CD14-positive monocyte (primary cell): ENCODE data around the gene FHIT. TPM values are rescaled to one million over a fixed set of nuclear protein-coding genes. Genes with fewer than 3 reads are reported as not detected.
A peak's percentile ranks its signal among the peaks of the same experiment; 100 is the strongest.

ENCODE experiments used
- DNase-seq, 3 donors: peaks; one replicate each; pipeline ENCODE4 v3.0.0-alpha.2; 2011 to 2022
- H2AFZ ChIP-seq: 2 replicates; pipeline ENCODE4 v1.6.0; 2012; ENCODE audit warnings: mild to moderate bottlenecking, low read depth, low read length, inconsistent platforms; ENCODE audit not compliant: insufficient read depth, poor library complexity, severe bottlenecking
- H3K27ac ChIP-seq, 2 donors: 1 replicate in 1 of 2; 2 replicates in 1 of 2; pipeline ENCODE4 v1.5.1; 2012 to 2013; ENCODE audit warnings: low read length in 2 of 2, control low read depth in 1 of 2, inconsistent platforms in 1 of 2, low read depth in 1 of 2, mild to moderate bottlenecking in 1 of 2
- H3K27me3 ChIP-seq, 2 donors: one replicate each; pipeline versions ENCODE4 v1.6.0 to v1.6.1; 2011 to 2013; ENCODE audit warnings: low read length in 2 of 2; ENCODE audit not compliant: control insufficient read depth in 2 of 2, insufficient read depth in 2 of 2
- H3K36me3 ChIP-seq, 2 donors: replicated peaks in 1 of 2; 1 replicate in 1 of 2; 2 replicates in 1 of 2; pipeline versions ENCODE4 v1.5.1 to v1.6.1; 2012 to 2013; ENCODE audit warnings: low read length in 2 of 2, control low read depth in 1 of 2, inconsistent platforms in 1 of 2, mild to moderate bottlenecking in 1 of 2; ENCODE audit not compliant: insufficient read depth in 2 of 2, control insufficient read depth in 1 of 2
- H3K4me1 ChIP-seq, 2 donors: 1 replicate in 1 of 2; 2 replicates in 1 of 2; pipeline versions ENCODE4 v1.5.1 to v1.6.1; 2012 to 2013; ENCODE audit warnings: low read length in 2 of 2, control low read depth in 1 of 2, inconsistent platforms in 1 of 2, mild to moderate bottlenecking in 1 of 2, moderate library complexity in 1 of 2; ENCODE audit not compliant: insufficient read depth in 2 of 2, control insufficient read depth in 1 of 2
- H3K4me2 ChIP-seq: replicated peaks from 2 replicates; pipeline ENCODE3; 2012; ENCODE audit warnings: low read length, moderate library complexity, mild to moderate bottlenecking; ENCODE audit not compliant: poor library complexity, severe bottlenecking; ENCODE audit errors: extremely low read depth
- H3K4me3 ChIP-seq, 3 experiments: fragments of 200-600 bp in 1 of 3; sonication (generic) in 1 of 3; replicated peaks in 1 of 3; 1 replicate in 2 of 3; 2 replicates in 1 of 3; pipeline ENCODE4 v1.5.1; 2011 to 2013; ENCODE audit warnings: low read length in 3 of 3, mild to moderate bottlenecking in 3 of 3, control low read depth in 2 of 3, low read depth in 2 of 3, inconsistent platforms in 1 of 3, moderate library complexity in 1 of 3
- H3K79me2 ChIP-seq: 2 replicates; pipeline ENCODE4 v1.6.0; 2012; ENCODE audit warnings: mild to moderate bottlenecking, control low read depth, inconsistent platforms, low read length, moderate library complexity; ENCODE audit not compliant: insufficient read depth
- H3K9ac ChIP-seq: 2 replicates; pipeline ENCODE4 v1.6.0; 2017; ENCODE audit warnings: low read length, mild to moderate bottlenecking; ENCODE audit not compliant: insufficient read depth, poor library complexity, severe bottlenecking
- H3K9me3 ChIP-seq, 2 donors: replicated peaks in 1 of 2; 1 replicate in 1 of 2; 2 replicates in 1 of 2; pipeline versions ENCODE4 v1.5.1 to v1.6.1; 2012 to 2013; ENCODE audit warnings: low read length in 2 of 2, control low read depth in 1 of 2; ENCODE audit not compliant: control insufficient read depth in 1 of 2, insufficient read depth in 1 of 2
- H4K20me1 ChIP-seq: 2 replicates; pipeline ENCODE4 v1.6.0; 2012; ENCODE audit warnings: mild to moderate bottlenecking, low read length, control low read depth, moderate library complexity; ENCODE audit not compliant: insufficient read depth
- H3K27ac Mint-ChIP-seq, 7 donors: one replicate each; pipeline ENCODE4 v1.8.0; 2020; ENCODE audit warnings: mild to moderate bottlenecking in 7 of 7, mixed read lengths in 7 of 7, moderate library complexity in 6 of 7, inconsistent platforms in 2 of 7
- H3K27me3 Mint-ChIP-seq, 3 donors: one replicate each; pipeline ENCODE4 v1.8.0; 2021 to 2022; ENCODE audit warnings: low read depth in 3 of 3, mild to moderate bottlenecking in 3 of 3, mixed read lengths in 3 of 3, moderate library complexity in 3 of 3, inconsistent platforms in 1 of 3
- H3K36me3 Mint-ChIP-seq, 2 donors: one replicate each; pipeline ENCODE4 v1.8.0; 2020; ENCODE audit warnings: mixed read lengths in 2 of 2, inconsistent platforms in 1 of 2, mild to moderate bottlenecking in 1 of 2
- H3K4me1 Mint-ChIP-seq: one replicate; pipeline ENCODE4 v1.8.0; 2020; ENCODE audit warnings: mild to moderate bottlenecking, mixed read lengths
- H3K4me3 Mint-ChIP-seq, 2 donors: one replicate each; pipeline ENCODE4 v1.8.0; 2020; ENCODE audit warnings: mild to moderate bottlenecking in 2 of 2, mixed read lengths in 2 of 2, moderate library complexity in 1 of 2
- H3K9me3 Mint-ChIP-seq, 7 donors: one replicate each; pipeline ENCODE4 v1.8.0; 2020 to 2022; ENCODE audit warnings: mixed read lengths in 7 of 7, mild to moderate bottlenecking in 6 of 7, moderate library complexity in 6 of 7, inconsistent platforms in 2 of 7
- WGBS: methylation state at CpG from one replicate; pipeline ENCODE4 v1.1.5; 2013; ENCODE audit warnings: missing lambda C conversion rate; ENCODE audit not compliant: insufficient coverage; 5-methylcytosine and 5-hydroxymethylcytosine counted together
- intact Hi-C, 2 donors: fragments of 100-400 bp; cut with micrococcal nuclease; formaldehyde crosslinking; loops; one replicate each; pipeline versions ENCODE4 v1.15.0 to v1.15.1; 2023
- polyA plus RNA-seq, 3 donors: library from polyadenylated mRNA; depleted of rRNA in 1 of 3; unstranded in 2 of 3; stranded (reverse) in 1 of 3; fragments of 300-500 nt in 2 of 3; fragments of >200 nt in 1 of 3; fragmentation: Illumina TruSeq in 2 of 3; gene quantifications; 1 replicate in 2 of 3; 2 replicates in 1 of 3; pipeline ENCODE4 v1.2.3, GENCODE V29; 2012 to 2021
- TF ChIP-seq, protein P1 (sequence below): fragments of 200-600 bp; IDR thresholded peaks from one replicate; pipeline ENCODE4 v1.8.0; 2022; ENCODE audit warnings: antibody characterized with exemption, mild to moderate bottlenecking

The FHIT gene
- polyA plus RNA-seq, 3 donors: 1.7 to 3.4 (median 3.2) TPM

DNA sequence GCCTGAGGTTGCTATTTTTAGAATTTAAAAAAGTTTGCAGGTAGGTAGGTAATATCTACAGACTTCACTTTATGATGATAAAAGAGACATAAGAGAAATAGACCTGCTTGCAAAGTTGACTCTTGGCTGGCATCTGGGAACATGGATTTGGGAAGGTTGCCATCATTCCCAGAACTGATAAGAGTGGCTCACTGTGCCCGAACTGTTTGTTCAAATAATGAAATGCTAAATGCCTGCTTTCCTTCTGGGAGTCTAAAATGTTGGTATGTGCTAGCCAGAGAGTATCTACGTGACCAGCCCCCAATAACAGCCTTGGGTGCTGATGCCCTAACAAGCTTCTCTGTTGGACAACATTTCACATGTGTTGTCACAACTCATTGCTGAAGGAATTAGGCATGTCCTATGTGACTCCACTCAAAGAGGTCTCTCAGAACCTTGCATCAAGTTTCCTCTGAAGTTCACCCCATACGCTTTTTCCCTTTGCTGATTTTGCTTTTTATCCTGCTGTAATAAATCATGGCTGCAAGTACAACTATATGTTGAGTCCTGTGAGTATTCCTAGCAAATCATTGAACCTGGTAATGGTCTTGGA, 95.5 kb downstream of the FHIT start:
- no peak overlapping the region for H2AFZ ChIP-seq
- no peaks in the 10 kb centered on the region for H3K79me2 ChIP-seq
- TF ChIP-seq, protein P1, sequence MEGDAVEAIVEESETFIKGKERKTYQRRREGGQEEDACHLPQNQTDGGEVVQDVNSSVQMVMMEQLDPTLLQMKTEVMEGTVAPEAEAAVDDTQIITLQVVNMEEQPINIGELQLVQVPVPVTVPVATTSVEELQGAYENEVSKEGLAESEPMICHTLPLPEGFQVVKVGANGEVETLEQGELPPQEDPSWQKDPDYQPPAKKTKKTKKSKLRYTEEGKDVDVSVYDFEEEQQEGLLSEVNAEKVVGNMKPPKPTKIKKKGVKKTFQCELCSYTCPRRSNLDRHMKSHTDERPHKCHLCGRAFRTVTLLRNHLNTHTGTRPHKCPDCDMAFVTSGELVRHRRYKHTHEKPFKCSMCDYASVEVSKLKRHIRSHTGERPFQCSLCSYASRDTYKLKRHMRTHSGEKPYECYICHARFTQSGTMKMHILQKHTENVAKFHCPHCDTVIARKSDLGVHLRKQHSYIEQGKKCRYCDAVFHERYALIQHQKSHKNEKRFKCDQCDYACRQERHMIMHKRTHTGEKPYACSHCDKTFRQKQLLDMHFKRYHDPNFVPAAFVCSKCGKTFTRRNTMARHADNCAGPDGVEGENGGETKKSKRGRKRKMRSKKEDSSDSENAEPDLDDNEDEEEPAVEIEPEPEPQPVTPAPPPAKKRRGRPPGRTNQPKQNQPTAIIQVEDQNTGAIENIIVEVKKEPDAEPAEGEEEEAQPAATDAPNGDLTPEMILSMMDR: no peak
- no peaks in the 10 kb centered on the region for H3K4me1 ChIP-seq
- Mint-ChIP-seq H3K36me3 (no peaks in the 10 kb centered on the region), H3K9me3 (peaks cover 0 to 4% (median 3%) of the 10 kb centered on the region in 7 donors), H3K27ac (peak overlapping the region in 1 of 7 donors; percentile 66), H3K27me3 (no peaks in the 10 kb centered on the region), H3K4me1 (peaks cover 5% of the 10 kb centered on the region), H3K4me3 (no peak overlapping the region)
- H3K9me3 ChIP-seq: no peaks in the 10 kb centered on the region
- no peak overlapping the region for H3K4me3 ChIP-seq
- H3K9ac ChIP-seq: no peak overlapping the region
- intact Hi-C loops: no loop called here
- no peaks in the 10 kb centered on the region for H3K36me3 ChIP-seq
- H3K27me3 ChIP-seq: no peaks in the 10 kb centered on the region
- no peak overlapping the region for H3K4me2 ChIP-seq
- no peaks in the 10 kb centered on the region for H4K20me1 ChIP-seq
- H3K27ac ChIP-seq: no peak overlapping the region
- DNase-seq: no peak
- 82% methylated on average over 2 of the region's 3 CpGs for WGBS

DNA sequence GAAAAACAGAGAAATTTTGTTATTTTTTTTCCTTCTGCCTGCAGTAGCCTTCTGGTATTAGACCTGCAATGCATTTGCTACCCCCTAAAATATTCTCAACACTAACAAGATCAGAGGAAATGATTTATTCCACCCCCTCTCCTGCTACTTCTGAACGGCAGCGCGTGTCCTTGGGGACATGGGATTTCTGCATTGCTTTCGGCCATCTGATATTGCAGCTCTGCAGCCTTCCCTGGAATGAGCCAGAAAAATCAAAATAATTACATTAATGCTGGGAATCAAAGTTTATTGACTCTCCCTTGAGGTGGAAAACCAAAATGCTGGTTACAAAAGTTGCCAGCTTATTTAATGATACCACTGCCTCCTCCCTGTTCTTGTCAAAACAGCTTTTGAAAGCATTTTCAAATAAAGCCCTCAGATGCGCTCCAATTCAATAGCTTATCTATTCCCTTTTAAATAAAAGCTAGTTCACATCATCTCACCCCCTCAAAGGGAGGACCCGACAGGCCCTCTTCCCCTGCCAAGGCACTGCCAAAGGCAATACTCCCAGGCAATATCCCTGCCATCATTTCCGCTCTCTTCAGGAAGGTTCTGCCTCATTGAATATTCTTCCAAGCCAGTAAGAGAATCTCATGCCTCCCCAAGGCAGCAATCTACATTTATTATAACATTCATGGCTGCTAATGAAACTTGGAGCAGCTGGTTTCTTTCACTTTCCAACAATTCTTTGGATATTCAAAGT, 96.6 kb downstream of the FHIT start:
- Mint-ChIP-seq H3K36me3 (no peaks in the 10 kb centered on the region), H3K4me1 (peaks cover 5% of the 10 kb centered on the region), H3K4me3 (no peak overlapping the region), H3K9me3 (peaks cover 0 to 4% (median 3%) of the 10 kb centered on the region in 7 donors), H3K27me3 (no peaks in the 10 kb centered on the region), H3K27ac (no peak overlapping the region)
- H2AFZ ChIP-seq: no peak overlapping the region
- H3K36me3 ChIP-seq: no peaks in the 10 kb centered on the region
- 92% methylated on average over 6 of the region's 7 CpGs for WGBS
- no peaks in the 10 kb centered on the region for H3K79me2 ChIP-seq
- H3K27me3 ChIP-seq: no peaks in the 10 kb centered on the region
- no peaks in the 10 kb centered on the region for H3K4me1 ChIP-seq
- TF ChIP-seq, protein P1: no peak
- H3K9me3 ChIP-seq: no peaks in the 10 kb centered on the region
- intact Hi-C loops: no loop called here
- H4K20me1 ChIP-seq: no peaks in the 10 kb centered on the region
- no peak overlapping the region for H3K4me3 ChIP-seq
- no peak for DNase-seq
- H3K27ac ChIP-seq: no peak overlapping the region
- H3K9ac ChIP-seq: no peak overlapping the region
- no peak overlapping the region for H3K4me2 ChIP-seq
